ENCODE data around the gene MRPS18A. TPM values are rescaled to one million over a fixed set of nuclear protein-coding genes. Genes with fewer than 3 reads are reported as not detected.
A peak's percentile ranks its signal among the peaks of the same experiment; 100 is the strongest.
"Not testable (repeated sequence)": the region's sequence is repeated elsewhere in the genome, so short reads cannot be mapped to it uniquely, and the experiment has no call there.

Gene MRPS18A
- total RNA-seq, 1 donor from 2014 or later: 38.1 TPM

GRCh38 chr6:43671011-43671800, 16.4 kb downstream of the MRPS18A start:
- no peak for DNase-seq (ENCODE audit: low read depth in 2 of 2)

DNA sequence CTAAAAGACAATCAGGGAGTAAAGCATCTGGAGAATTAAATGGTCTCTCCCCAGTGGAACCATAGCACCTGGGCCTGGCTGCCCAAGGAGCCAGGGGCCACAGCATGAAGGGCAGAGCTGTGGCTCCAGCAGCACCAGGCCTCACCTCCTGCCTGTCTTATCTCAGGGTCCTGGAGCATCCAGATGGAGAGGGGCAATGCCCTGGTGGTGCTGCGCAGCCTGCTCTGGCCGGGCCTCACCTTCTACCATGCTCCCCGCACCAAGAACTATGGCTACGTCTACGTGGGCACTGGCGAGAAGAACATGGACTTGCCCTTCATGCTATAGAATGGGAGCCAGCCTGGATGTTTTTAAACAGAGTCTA, 17.0 kb downstream of the MRPS18A start:
- no peak for DNase-seq (ENCODE audit: low read depth in 2 of 2)

- DNase-seq (ENCODE audit: low read depth in 2 of 2): no peak
Observed at GRCh38 chr6:43669922-43670622, 17.5 kb downstream of the MRPS18A start.

DNA sequence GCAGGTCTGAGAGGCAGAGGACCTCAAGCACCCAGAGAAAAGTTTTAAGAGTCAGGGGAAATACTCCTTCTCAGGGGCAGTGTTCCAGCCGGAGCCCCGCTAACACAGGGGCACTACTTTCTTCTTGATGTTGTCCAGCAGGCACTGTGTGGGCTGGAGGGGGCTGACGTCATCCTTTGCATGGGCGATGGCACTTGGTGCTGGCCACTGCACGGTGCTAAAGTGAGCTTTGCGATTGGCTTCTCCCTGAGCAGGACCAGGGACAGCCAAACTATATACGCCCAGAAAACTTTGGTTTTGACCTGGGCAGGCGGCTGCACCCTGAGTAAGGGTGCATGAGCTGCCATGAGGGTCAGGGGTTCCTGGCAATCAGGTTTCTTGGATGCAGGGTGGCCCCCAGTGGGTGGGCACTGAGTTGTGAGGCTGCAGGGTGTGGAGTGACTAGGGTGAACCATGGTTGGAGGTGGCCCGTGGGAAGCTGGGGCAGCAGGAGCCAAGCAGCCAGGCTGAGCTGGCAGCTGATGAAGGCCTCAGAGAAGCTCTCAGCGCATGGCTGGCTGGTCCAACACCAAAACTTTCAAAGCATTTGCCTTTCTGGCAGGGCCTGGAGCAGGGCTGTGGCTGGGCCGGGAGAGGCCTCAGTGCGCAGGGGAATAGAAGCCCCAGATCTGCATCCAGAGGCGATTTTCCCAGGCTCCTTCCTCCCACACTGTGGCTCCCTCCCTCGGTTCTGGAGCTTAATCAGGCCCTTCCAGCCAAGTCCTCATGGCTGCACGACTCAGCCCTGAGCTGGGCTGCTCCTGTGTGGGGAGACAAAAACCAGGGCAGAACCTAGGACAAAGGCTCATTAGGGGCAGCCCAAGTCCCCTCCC, 18.3 kb downstream of the MRPS18A start:
- peak in 1 of 2 donors; percentile 13 for DNase-seq (ENCODE audit: low read depth in 2 of 2)

DNA sequence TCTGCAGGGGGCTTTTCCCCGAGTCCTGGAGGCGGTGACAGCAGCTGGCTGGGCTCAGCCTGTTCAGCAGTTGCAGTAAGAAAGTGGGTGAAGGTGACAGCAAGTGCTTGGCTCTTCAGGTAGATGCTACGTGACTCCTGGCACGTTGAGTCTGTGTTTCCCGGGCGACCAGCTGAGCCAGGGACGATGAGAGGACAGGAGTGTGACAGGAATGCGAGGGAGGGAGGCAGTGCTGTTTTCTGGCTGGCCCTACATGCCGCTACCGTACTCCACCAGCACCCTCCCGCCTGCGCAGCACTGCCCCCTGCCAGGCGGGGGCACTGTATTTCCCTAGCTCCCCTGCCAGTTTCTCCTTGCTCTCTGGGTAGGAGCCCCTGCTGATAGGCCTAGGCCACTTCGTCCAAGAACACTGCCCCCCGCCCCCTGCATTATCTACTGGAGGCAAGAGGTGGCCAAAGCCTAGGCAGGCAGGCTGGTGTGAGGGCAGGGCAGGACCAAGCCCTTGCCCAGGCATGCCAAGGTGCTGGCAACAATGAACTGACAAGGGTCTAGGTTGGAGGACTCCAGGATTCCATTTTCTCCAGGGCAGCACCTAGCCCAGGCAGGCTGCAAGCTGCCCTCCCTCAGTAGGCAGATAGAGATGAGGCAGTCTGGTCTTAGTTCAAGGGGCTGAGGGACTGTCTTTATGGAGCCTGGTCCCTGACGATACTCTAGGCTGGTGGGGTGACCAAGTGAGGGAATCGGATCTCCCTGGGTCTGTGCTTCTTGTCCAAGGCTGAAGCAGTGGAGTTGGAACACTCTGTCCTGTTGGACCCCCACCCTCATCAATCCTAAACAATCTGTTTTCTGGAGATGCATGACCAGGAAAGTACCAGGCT, 19.2 kb downstream of the MRPS18A start:
- peak; percentile 53 to 76 for DNase-seq (ENCODE audit: low read depth in 2 of 2)

DNA sequence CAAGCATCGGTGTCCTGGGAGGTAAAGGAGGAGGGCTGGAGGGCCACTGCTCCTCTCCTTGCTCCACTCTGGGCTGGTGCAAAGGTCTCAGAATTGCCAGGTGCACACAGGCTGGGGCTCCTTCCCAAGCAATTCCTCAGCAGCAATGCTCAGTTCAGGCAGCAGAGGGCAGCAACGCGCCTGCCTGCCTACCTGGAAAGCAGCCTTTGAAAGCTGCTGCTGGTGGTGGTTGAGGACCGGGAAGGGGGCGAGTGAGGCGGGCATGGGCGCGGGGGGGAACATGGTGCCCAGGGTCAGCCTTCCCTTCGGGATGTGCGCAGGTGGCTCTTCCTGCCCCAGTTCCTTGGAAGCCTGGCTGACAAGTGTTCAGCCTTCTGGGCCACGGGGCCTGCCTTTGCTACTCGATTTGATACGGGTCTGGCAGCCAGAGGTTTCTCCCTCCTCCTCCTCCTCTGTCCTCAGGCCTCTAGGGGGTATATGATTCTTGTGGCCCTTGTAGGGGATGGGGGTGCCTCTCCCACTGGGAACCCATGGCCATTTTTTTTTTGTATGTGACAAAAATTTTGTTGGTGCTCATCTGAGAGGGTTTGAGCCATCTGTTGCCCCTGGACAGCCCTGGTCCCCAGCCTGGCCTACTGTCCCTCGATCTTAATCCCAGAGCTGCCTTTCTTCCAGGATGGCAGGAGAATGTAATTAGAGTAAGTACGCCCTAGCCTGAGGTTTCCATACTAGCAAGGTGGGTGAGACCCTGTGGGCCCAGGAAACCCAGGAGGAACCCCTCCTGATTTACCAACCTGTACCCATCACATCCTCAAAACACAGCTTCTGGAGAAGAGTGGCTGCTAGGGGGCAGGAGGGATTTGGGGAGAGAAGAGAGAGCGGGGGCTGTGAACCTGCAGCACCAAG, 20.1 kb downstream of the MRPS18A start:
- DNase-seq (ENCODE audit: low read depth in 2 of 2): peak; percentile 66 to 79

GRCh38 chr6:43666196-43666920, 21.2 kb downstream of the MRPS18A start:
- DNase-seq (ENCODE audit: low read depth in 2 of 2): no peak

GRCh38 chr6:43665376-43665775, 22.2 kb downstream of the MRPS18A start:
- DNase-seq (ENCODE audit: low read depth in 2 of 2): no peak

GRCh38 chr6:43662948-43663347, 24.6 kb downstream of the MRPS18A start:
- not testable (repeated sequence) for DNase-seq (ENCODE audit: low read depth in 2 of 2)

DNA sequence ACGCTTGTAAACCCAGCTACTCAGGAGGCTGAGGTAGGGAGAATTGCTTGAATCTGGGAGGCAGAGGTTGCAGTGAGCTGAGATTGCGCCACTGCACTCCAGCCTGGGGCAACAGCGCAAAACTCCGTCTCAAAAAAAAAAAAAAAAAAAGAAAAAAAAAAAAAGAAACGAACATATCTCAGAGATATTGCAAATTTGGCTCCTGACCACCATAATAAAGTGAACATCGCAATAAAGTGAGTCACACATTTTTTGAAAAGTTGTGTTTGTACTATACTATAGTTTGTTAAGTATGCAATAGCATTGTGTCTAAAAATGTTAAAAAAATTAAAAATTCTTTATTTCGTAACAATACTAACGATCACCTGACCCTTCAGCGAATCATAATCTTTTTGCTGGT, 29.4 kb downstream of the MRPS18A start:
- DNase-seq (ENCODE audit: low read depth in 2 of 2): no peak

DNA sequence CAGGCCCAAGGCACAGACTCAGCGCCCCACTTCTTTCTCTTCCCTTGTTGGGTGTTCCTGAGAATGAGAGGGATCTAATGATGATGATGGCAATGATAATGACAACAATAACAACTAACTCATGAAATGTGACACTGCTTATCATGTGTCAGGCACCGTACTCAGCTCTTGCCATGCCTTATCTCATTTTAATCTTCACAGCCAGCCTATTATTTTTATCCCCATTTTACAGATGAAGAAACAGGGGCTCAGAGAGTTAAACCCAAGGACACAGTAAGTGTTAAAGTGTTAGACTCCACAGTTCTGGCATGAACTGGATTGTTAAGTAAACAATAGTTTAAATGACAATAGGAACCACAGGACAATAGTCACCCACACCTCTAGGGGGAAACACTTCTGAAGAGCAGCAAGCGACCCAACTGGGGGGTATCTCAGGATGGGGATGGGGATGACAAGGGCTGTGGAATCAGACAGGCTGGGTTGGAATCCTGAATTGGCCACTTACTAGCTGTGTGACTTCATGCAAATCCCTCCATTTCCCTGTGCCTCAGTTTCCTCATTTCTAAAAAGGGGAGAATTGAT, 30.3 kb downstream of the MRPS18A start:
- DNase-seq (ENCODE audit: low read depth in 2 of 2): no peak

GRCh38 chr6:43652822-43653221, 34.8 kb downstream of the MRPS18A start:
- not testable (repeated sequence) for DNase-seq (ENCODE audit: low read depth in 2 of 2)

DNA sequence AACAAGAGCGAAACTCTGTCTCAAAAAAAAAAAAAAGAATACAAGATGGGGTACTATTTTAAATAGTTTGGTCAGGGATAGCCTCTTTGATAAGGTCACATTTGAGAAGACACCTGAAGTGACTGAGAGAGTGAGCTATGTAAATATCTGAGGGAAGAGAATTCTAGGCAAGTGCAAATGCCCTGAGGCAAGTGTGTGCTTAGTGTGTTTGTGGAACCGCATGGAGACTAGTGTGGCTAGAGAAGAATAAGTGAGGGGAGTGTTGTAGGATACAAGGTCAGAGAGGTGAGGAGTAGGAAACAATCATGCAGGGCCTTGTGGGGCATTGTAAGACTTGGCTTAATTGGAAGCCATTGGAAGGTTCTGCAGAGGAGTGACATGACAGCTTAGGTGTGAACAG, 39.3 kb downstream of the MRPS18A start:
- DNase-seq (ENCODE audit: low read depth in 2 of 2): no peak

- no peak for DNase-seq (ENCODE audit: low read depth in 2 of 2)
Observed at GRCh38 chr6:43647613-43648012, 40.0 kb downstream of the MRPS18A start.

DNA sequence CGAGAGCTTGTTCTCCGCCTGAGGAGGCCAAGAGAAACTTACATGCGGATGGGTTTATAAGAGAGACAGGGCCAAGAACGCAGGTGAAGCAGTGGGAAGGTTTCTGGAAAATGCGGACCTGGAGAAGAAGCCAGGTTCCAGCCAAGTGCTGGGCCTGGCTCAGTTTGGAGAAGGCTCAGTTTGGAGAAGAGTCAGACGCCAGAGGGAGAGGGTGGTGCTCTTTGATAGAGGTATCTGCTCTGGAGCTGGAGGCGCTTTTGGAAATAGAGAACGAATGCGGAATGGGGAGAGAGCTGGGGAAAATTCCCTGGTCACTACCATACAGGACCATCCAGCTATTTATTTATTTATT, 42.0 kb downstream of the MRPS18A start:
- DNase-seq (ENCODE audit: low read depth in 2 of 2): no peak

- peak; percentile 75 to 76 for DNase-seq (ENCODE audit: low read depth in 2 of 2)
Observed at GRCh38 chr6:43644940-43645612, 42.5 kb downstream of the MRPS18A start, which contains the start of gene RSPH9. TSS of gene RSPH9 (plus strand) at chr6:43645036. CDS start at chr6:43645099, 63 bp downstream.

DNA sequence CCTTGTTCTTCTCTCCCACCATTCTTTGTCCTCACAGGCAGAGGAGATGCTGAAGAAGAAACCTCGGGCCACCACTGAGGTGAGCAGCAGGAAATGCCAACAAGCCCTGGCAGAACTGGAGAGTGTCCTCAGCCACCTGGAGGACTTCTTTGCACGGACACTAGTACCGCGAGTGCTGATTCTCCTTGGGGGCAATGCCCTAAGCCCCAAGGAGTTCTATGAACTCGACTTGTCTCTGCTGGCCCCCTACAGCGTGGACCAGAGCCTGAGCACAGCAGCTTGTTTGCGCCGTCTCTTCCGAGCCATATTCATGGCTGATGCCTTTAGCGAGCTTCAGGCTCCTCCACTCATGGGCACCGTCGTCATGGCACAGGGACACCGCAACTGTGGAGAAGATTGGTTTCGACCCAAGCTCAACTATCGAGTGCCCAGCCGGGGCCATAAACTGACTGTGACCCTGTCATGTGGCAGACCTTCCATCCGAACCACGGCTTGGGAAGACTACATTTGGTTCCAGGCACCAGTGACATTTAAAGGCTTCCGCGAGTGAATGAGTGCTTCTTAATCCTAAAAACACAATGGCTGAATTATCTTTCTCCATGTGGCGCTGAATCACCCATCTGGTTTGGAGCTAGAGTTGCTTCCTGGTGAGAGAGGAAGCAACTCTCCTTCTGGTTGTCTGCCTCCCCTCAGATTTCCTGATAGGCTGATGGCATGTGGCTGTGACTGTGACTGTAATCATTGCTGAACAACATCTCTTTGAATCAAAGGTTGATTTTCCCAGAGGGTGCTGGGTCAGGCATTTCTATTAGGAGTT, 47.4 kb downstream of the MRPS18A start:
- DNase-seq (ENCODE audit: low read depth in 2 of 2): peak in 1 of 2 donors; percentile 62

DNA sequence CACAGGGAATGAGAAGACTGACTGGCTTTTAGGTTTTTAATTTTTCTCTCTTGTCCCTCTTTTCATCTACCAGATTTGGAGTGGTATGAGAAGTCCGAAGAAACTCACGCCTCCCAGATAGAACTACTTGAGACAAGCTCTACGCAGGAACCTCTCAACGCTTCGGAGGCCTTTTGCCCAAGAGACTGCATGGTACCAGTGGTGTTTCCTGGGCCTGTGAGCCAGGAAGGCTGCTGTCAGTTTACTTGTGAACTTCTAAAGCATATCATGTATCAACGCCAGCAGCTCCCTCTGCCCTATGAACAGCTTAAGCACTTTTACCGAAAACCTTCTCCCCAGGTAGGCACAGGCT, 51.3 kb downstream of the MRPS18A start:
- peak in 1 of 2 donors; percentile 32 for DNase-seq (ENCODE audit: low read depth in 2 of 2)

Measured in lung microvascular endothelial cell (primary cell).